Activated effector memory CD4-positive, alpha-beta T cell treated with anti-CD3 and anti-CD28 coated beads, Interleukin-2, amount 50 U/mL, for 16 hours (primary cell): ENCODE measurements around the gene ARID4B.
"Not testable (repeated sequence)": the region's sequence is repeated elsewhere in the genome, so short reads cannot be mapped to it uniquely, and the experiment has no call there.

Experiments used
- DNase-seq: peaks from one replicate; pipeline ENCODE4 v3.0.0-alpha.2; 2020

Gene ARID4B

GRCh38 chr1:235268379-235269125, 59.4 kb downstream of the ARID4B start:
- DNase-seq = no peak

DNA sequence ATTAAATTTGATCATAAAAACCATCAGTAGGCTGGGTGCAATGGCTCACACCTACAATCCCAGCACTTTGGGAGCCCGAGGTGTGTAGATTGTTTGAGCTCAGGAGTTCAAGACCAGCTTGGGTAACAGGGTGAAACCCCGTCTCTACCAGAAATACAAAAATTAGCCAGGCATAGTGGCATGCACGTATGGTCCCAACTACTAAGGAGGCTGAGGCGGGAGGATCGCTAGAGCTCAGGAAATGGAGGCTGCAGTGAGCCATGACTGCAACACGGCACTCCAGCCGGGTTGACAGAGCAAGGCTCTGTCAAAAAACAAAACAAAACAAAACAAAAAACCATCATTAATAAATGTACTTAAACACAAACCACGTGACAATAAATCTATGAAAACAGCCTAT, 61.0 kb downstream of the ARID4B start:
- no peak for DNase-seq

DNA sequence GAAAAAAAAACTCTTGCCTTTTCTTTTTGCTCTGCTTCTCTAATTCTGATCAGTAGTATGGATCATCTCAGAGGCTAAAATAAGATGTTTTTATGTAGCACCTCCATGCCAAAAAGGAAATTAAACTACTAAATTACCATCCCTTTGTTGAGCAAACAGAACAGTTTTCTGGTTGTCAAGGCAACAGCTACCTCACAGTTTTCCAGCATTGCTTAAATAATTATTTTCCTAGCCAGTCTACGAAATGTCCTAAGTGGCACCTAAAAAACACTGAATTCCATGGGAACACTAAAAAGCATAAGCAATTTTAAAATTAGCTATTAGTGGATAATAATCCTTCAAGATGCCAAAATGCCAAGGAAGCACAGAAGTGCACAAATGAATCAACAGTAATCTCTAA, 61.7 kb downstream of the ARID4B start:
- DNase-seq = no peak

- no peak for DNase-seq
Measured at GRCh38 chr1:235265900-235266299, 62.1 kb downstream of the ARID4B start.

DNA sequence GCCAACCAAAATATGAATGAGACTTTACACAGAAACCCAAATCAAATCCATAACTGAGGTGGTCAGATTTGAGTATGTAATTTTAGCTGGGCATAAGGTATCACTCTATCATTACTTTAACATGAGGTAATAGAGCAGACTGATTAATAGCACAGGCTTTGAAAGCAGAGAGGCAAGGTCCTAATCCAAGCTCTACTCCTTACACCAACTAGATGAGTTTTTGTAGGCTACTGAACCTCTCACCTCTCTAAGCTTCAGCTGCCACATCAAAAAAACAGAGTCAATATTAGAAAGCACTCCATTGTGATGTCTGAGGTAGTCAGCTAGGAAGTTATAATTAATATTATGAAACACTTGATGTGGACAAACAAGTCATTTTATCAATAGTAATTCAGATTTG, 63.7 kb downstream of the ARID4B start:
- DNase-seq = no peak

DNA sequence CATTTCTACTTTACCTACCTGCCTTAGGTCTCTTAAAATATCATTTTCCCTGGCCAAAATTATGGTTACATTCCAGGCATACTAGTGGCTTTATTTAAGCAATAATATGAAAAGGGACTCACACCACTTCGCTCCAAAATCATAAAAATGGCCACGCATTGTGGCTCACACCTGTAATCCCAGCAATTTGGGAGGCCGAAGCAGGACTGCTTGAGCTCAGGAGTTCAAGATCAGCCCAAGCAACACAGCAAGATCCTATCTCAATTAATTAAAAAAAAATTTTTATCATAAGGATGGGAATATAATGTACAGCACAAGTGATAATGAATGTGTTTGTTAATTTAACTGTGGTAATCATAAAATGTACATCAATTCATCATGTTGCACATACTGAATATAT, 65.4 kb downstream of the ARID4B start:
- no peak for DNase-seq

DNA sequence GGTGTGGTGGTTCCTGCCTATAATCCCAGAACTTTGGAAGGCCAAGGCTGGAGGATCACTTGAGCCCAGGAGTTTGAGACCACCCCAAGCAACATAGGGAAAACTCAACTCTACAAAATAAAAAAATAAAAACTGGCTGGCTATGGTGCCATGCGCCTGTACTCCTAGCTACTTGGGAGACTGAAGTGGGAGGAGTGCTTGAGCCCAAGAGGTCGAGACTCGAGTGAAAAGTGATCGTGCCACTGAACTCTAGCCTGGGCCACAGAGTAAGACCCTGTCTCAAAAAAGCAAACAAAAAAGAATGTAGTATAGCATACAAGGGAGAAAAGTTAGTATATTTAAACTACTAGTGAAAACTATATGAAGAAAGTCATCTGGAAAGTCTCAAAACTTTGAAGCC, 66.7 kb downstream of the ARID4B start:
- no peak for DNase-seq

DNA sequence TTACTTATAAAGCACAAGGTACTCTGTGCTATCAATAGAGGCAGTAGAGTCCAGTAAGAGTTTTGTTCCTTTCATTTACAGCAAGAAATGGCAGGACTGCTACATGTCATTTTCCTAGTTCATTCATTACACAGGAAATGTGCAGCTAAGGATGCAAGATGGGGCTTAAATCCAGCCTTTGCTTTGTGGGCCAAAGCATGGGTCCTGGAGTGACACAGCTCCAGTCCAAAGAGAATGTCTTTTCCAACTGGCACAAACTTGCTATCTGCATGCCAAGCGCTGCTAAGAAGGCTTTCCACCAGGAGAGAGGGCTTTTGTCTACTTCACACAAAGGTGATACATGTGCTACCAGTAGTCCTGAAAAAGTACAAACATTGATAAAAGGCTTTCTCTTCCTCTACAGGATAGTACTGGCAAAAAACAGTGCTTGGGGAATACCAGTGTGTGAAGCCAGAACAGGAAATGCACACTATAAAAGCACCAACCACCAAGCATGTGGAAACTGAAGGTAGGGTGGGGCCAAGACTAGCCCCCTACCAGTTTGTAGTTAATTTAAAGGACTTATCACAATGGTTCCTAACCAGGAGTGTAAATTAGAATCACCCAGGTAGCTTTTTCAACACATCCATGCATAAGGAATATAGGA, 68.7 kb downstream of the ARID4B start:
- no peak for DNase-seq

- not testable (repeated sequence) for DNase-seq
Measured at GRCh38 chr1:235258068-235258467, 69.9 kb downstream of the ARID4B start.

DNA sequence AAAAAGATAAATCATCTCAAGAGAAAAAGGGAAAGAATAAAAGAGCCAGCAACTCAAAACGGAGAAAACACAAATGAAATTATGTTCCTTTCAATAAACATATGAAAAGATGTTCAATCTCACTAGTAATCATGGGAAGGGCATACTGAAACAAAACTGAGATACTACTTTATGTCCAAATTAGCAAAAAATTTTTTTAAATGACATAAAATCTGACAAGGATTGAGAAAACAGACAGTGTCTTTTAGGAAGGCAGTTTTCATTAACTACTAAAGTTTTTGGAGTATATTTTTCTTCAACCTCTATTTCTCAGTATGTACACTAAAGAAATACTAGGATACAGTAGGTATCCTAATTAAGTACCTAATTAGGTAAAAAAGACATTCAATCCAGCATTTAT, 73.3 kb downstream of the ARID4B start:
- DNase-seq = no peak

- DNase-seq = peak; percentile 81
Measured at GRCh38 chr1:235253219-235253962, 74.6 kb downstream of the ARID4B start.

GRCh38 chr1:235250430-235250829, 77.5 kb downstream of the ARID4B start:
- DNase-seq = no peak

- DNase-seq = no peak
Measured at GRCh38 chr1:235246022-235246948, 81.7 kb downstream of the ARID4B start.

GRCh38 chr1:235244974-235245592, 82.9 kb downstream of the ARID4B start:
- DNase-seq = no peak

GRCh38 chr1:235240960-235241359, 87.0 kb downstream of the ARID4B start:
- no peak for DNase-seq

DNA sequence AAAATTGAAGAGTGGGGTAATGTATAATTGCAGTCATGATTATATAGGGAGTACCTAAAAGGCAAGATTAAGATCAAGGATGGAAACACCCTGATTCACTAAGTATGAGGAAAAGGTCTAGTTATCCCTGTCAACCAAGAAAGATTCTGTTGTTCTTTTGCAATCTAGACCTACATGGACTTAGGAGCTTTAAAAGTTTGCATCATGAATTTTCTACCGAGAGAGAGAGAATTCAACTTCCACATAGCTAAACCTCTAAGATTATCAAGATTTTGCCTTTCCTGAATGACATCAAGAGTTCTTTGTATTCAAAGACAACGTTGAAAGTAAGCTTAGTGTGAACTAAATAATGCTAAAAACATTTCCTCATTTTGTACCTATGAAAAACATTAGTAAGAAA, 88.1 kb downstream of the ARID4B start:
- DNase-seq = no peak

DNA sequence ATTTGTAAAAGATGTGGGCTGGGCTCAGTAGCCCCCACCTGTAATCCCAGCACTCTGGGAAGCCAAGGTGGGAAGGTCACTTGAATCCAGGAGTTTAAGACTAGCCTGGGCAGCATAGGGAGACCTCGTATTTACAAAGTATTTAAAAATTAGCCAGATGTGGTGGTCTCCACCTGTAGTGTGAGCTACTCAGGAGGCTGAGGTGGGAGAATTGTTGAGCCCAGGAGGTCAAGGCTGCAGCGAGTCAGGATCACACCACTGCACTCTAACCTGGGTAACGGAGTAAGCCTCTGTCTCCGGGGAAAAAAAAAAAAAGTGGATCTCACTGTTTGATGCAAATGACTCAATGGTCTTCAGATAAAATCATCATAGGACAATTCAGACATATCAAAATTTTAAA, 89.4 kb downstream of the ARID4B start:
- DNase-seq = no peak

GRCh38 chr1:235236128-235236527, 91.9 kb downstream of the ARID4B start:
- no peak for DNase-seq

GRCh38 chr1:235229868-235230267, 98.1 kb downstream of the ARID4B start:
- no peak for DNase-seq

DNA sequence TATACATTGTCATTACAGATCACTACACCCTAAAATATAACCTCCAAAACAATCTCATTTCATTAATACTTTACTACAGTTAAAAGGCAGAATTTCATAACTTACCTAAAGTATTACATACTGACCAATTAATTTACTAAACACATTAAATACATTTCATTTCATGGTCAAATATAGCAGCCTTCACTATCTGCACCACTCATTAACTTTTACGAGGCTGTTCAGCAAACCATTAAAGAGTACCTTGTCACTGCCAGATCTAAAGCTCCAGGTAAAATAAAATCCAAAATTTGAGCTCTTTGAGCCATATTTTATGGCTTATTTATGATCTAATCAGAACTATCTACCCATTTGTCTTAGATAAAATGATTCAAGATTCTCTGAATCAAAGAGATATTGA, 100.6 kb downstream of the ARID4B start:
- no peak for DNase-seq

DNA sequence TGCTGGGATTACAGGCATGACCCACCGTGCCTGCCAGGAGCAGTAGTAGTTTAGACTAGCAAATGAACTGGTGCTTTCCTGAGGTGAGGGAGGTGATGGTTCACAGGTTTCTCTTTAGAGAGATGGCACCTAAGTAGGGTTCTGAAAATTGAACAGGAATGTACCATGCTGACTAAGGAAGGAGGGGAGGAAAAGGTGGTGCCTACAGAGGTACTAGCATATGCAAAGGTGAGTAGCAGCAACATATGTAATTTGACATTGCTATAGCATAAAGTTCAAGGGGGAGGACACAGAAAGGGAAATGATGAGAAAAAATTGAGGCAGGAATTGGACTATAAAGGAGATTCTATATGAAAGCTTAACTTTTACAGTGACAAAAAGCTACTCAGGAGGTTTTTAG, 101.0 kb downstream of the ARID4B start:
- DNase-seq = no peak

GRCh38 chr1:235225299-235225698, 102.7 kb downstream of the ARID4B start:
- DNase-seq = no peak
